Kidney (tissue), 14 donors: ENCODE results near the gene NKG7. TPM values are rescaled to one million over a fixed set of nuclear protein-coding genes. Genes with fewer than 3 reads are reported as not detected.
A peak's percentile ranks its signal among the peaks of the same experiment; 100 is the strongest.

Experiments
- DNase-seq, 5 donors: peaks; one replicate each; pipeline ENCODE4 v3.0.0-alpha.2; 2013 to 2020
- FAIRE-seq: peaks from 2 replicates; lab custom pipeline; 2012; peaks lifted over from hg19 to GRCh38; lab: Jason Lieb, UNC
- H3K27ac ChIP-seq, 2 donors: one replicate each; pipeline ENCODE4 v1.7.0; 2013; ENCODE audit warnings: low read depth in 2 of 2, low read length in 2 of 2, inconsistent platforms in 1 of 2
- H3K27me3 ChIP-seq: one replicate; pipeline ENCODE4 v1.7.1; 2013; ENCODE audit warnings: low read length, inconsistent platforms; ENCODE audit not compliant: control insufficient read depth, insufficient read depth
- H3K36me3 ChIP-seq, 3 donors: one replicate each; pipeline versions ENCODE4 v1.7.0 to v1.7.1; 2013; ENCODE audit warnings: low read length in 3 of 3, control low read depth in 1 of 3, inconsistent platforms in 1 of 3; ENCODE audit not compliant: insufficient read depth in 3 of 3, control insufficient read depth in 2 of 3
- H3K4me1 ChIP-seq, 3 donors: one replicate each; pipeline versions ENCODE4 v1.7.0 to v1.7.1; 2013; ENCODE audit warnings: low read length in 3 of 3, inconsistent platforms in 1 of 3, low read depth in 1 of 3; ENCODE audit not compliant: control insufficient read depth in 2 of 3, insufficient read depth in 2 of 3
- H3K4me3 ChIP-seq, 3 donors: one replicate each; pipeline versions ENCODE4 v1.7.0 to v1.8.1; 2013; ENCODE audit warnings: low read length in 3 of 3, control low read depth in 1 of 3, inconsistent platforms in 1 of 3
- H3K9ac ChIP-seq, 3 donors: one replicate each; pipeline versions ENCODE4 v1.7.0 to v1.7.1; 2013; ENCODE audit warnings: low read length in 3 of 3, control low read depth in 1 of 3, inconsistent platforms in 1 of 3
- H3K9me3 ChIP-seq, 3 donors: one replicate each; pipeline versions ENCODE4 v1.7.0 to v1.7.1; 2013; ENCODE audit warnings: low read length in 3 of 3, control low read depth in 1 of 3, inconsistent platforms in 1 of 3; ENCODE audit not compliant: control insufficient read depth in 2 of 3, insufficient read depth in 1 of 3
- intact Hi-C: fragments of 100-400 bp; cut with DNase I; formaldehyde crosslinking; loops from one replicate; pipeline ENCODE4 v1.11.1; 2022
- polyA plus RNA-seq: library from polyadenylated mRNA; stranded (reverse); fragments of 350-450 nt; fragmentation: Illumina TruSeq; extraction: RNeasy Lipid Tissue Mini Kit (QIAGEN cat#74804); gene quantifications from one replicate; pipeline ENCODE4 v1.2.3, GENCODE V29; 2014; ENCODE audit warnings: low read depth, low replicate concordance; ENCODE audit not compliant: insufficient read depth
- total RNA-seq: library from RNA; stranded (reverse); fragmentation: NEBNext Ultra II Directional; extraction: Animal tissue kit (Norgen Biotek cat#: 25700); gene quantifications from one replicate; pipeline ENCODE4 v1.2.1, GENCODE V29; 2021
- TF ChIP-seq, protein P1 (sequence below): IDR thresholded peaks from 3 replicates; pipeline ENCODE4 v1.5.1; 2012; ENCODE audit warnings: mild to moderate bottlenecking, moderate library complexity, borderline replicate concordance; ENCODE audit not compliant: insufficient read depth; ENCODE audit errors: extremely low read depth
- donor health status: control.
- donor health status: control.
- donor health status: control.
- donor health status: control.
- donor health status: control.
- donor health status: DM: yes; HTN: yes; CAD: no.
- donor health status: Normal renal cell carcinoma (clear cell type).

NKG7 gene
- total and polyA plus RNA-seq, 2 donors from 2014 or later: 3.5 to 7.9 TPM

GRCh38 chr19:51329411-51329810 is 43.0 kb downstream of the NKG7 start:
- Histone ChIP-seq H3K4me1 (no peaks in the 10 kb centered on the region), H3K9ac (no peak overlapping the region), H3K27ac (no peak overlapping the region), H3K9me3 (no peaks in the 10 kb centered on the region), H3K36me3 (no peaks in the 10 kb centered on the region), H3K27me3 (peaks cover 2% of the 10 kb centered on the region), H3K4me3 (no peak overlapping the region)
- intact Hi-C loops: no loop called here
- FAIRE-seq (no peak), DNase-seq (no peak)
- TF ChIP-seq, protein P1, sequence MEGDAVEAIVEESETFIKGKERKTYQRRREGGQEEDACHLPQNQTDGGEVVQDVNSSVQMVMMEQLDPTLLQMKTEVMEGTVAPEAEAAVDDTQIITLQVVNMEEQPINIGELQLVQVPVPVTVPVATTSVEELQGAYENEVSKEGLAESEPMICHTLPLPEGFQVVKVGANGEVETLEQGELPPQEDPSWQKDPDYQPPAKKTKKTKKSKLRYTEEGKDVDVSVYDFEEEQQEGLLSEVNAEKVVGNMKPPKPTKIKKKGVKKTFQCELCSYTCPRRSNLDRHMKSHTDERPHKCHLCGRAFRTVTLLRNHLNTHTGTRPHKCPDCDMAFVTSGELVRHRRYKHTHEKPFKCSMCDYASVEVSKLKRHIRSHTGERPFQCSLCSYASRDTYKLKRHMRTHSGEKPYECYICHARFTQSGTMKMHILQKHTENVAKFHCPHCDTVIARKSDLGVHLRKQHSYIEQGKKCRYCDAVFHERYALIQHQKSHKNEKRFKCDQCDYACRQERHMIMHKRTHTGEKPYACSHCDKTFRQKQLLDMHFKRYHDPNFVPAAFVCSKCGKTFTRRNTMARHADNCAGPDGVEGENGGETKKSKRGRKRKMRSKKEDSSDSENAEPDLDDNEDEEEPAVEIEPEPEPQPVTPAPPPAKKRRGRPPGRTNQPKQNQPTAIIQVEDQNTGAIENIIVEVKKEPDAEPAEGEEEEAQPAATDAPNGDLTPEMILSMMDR: no peak

DNA sequence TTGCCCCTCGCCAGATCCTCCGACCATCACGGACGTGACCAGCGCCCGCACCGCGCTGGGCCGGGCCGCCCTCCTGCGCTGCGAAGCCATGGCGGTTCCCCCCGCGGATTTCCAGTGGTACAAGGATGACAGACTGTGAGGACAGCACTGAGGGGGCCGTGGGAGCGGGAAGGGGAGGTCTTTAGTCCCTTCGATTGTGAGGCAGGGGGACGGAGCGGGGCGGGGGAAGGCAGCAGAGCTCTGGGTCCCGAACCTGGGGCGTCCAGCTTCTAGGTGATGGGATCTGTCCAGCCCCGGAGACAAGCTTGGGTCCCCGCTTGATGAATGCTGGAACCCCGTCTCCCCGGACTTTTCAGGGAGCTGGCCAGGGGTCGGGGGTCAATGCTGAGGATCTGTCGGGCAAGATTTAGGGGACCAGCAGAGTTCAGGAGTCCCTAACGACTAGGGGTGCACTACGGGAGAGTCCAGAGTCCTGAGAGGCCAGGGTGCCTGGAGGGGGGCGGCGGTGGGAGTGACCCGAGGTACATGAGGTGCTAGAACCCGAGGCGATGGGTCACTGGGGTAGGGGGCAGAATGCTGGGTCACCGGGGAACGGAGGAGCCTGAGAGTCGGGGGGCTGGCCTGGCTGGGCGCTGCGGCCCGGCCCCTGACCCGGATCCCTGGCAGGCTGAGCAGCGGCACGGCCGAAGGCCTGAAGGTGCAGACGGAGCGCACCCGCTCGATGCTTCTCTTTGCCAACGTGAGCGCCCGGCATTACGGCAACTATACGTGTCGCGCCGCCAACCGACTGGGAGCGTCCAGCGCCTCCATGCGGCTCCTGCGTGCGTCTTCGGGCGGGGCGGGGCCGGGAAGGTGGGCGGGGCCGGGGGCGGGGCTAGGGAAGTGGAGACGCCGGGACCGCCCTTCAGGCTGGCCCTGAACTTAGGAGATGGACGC is 45.1 kb downstream of the NKG7 start:
- Histone ChIP-seq H3K36me3 (no peaks in the 10 kb centered on the region), H3K27ac (no peak overlapping the region), H3K27me3 (peaks cover 2% of the 10 kb centered on the region), H3K9ac (no peak overlapping the region), H3K4me3 (no peak overlapping the region), H3K4me1 (no peaks in the 10 kb centered on the region), H3K9me3 (no peaks in the 10 kb centered on the region)
- no peak for FAIRE-seq
- DNase-seq: peak in 4 of 5 donors; percentile 72 to 88 (median 84)
- intact Hi-C loops: no loop called here
- TF ChIP-seq, protein P1: no peak

DNA sequence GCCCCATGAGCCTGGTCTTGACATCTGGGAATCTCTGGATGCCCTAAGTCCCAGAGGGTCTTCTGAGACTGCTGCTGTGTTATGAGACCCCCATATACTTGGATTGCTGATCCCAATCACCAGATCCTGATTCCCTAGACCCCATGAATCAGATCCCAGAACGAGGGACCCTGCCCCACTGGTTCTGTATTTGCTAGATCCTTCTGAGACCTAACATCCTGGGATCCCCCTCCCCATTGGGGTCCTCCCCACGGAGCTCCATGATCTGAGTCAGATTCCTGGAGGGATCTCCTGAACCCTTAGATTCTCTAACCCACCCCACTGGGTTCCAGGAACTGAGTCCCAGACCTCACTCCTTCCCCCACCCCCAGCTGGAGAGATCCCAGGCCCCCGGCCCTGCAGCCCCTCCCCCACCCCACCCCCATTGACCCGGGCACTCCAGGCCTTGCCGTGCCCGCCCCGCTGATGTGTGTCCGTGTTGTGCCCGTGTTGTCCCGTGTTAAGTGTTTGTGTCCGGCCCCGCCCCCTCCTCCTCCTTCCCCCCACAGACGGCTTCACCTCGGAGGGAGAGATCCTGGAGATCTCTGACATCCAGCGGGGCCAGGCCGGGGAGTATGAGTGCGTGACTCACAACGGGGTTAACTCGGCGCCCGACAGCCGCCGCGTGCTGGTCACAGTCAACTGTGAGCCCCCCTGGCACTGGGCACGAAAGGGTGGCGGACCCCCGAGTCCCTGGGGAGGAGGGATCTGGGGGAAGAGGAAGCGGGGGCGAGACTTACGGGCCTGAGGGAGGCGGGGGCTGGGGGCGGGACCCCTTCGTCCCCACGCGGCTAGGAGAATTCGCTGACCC is 46.0 kb downstream of the NKG7 start:
- no peaks in the 10 kb centered on the region for H3K36me3 ChIP-seq
- H3K4me1 ChIP-seq: no peaks in the 10 kb centered on the region
- H3K4me3 ChIP-seq: no peak overlapping the region
- DNase-seq: peak in 1 of 5 donors; percentile 55
- no peak for FAIRE-seq
- H3K27ac ChIP-seq: no peak overlapping the region
- H3K27me3 ChIP-seq: peaks cover 2% of the 10 kb centered on the region
- TF ChIP-seq, protein P1: no peak
- no peaks in the 10 kb centered on the region for H3K9me3 ChIP-seq
- H3K9ac ChIP-seq: no peak overlapping the region
- intact Hi-C loops: no loop called here
